HEK293T (cell line): ENCODE measurements around the gene HSPA1A.
"Not testable (repeated sequence)": the region's sequence is repeated elsewhere in the genome, so short reads cannot be mapped to it uniquely, and the experiment has no call there.

Experiments used
- CTCF ChIA-PET: fragments of 350-600 bp; formaldehyde crosslinking; extraction: SDS; loops from one replicate; lab custom pipeline; 2021; ENCODE audit warnings: antibody characterized with exemption, inconsistent platforms; lab: Yijun Ruan, JAX
- POLR2A ChIA-PET: fragments of 350-600 bp; formaldehyde crosslinking; extraction: SDS; loops from one replicate; lab custom pipeline; 2020; ENCODE audit warnings: antibody characterized with exemption, inconsistent platforms; lab: Yijun Ruan, JAX
- DNase-seq: peaks from one replicate; pipeline ENCODE4 v3.0.0; 2012; ENCODE audit warnings: mixed read lengths; ENCODE audit errors: extremely low spot score
- ARNT ChIP-seq: fragments of 450-650 bp; IDR thresholded peaks from 2 replicates; pipeline ENCODE4 v1.6.1; 2017; ENCODE audit warnings: mild to moderate bottlenecking
- BHLHE40 ChIP-seq: fragments of 450-650 bp; IDR thresholded peaks from 2 replicates; pipeline ENCODE4 v1.6.1; 2016; ENCODE audit warnings: mild to moderate bottlenecking, moderate library complexity, borderline replicate concordance
- CTBP1 ChIP-seq: fragments of 450-650 bp; IDR thresholded peaks from 2 replicates; pipeline ENCODE4 v1.6.1; 2016; ENCODE audit warnings: borderline replicate concordance
- ELF4 ChIP-seq: fragments of 450-650 bp; IDR thresholded peaks from 2 replicates; pipeline ENCODE4 v1.6.1; 2017; ENCODE audit warnings: antibody characterized with exemption
- FOXA1 ChIP-seq: fragments of 450-650 bp; IDR thresholded peaks from 2 replicates; pipeline ENCODE4 v1.6.1; 2016; ENCODE audit warnings: mild to moderate bottlenecking
- FOXK2 ChIP-seq: fragments of 450-650 bp; IDR thresholded peaks from 2 replicates; pipeline ENCODE4 v1.6.1; 2016; ENCODE audit warnings: mild to moderate bottlenecking
- FOXM1 ChIP-seq: fragments of 450-650 bp; IDR thresholded peaks from 2 replicates; pipeline ENCODE4 v1.6.1; 2017; ENCODE audit warnings: mild to moderate bottlenecking, borderline replicate concordance
- HDGF ChIP-seq: fragments of 450-650 bp; IDR thresholded peaks from 2 replicates; pipeline ENCODE4 v1.6.1; 2017; ENCODE audit warnings: antibody characterized with exemption, borderline replicate concordance
- L3MBTL2 ChIP-seq: fragments of 450-650 bp; conservative IDR thresholded peaks from 2 replicates; pipeline ENCODE4 v1.6.1; 2016; ENCODE audit warnings: mild to moderate bottlenecking
- LEF1 ChIP-seq: fragments of 450-650 bp; IDR thresholded peaks from 2 replicates; pipeline ENCODE4 v1.6.1; 2017; ENCODE audit warnings: mild to moderate bottlenecking, borderline replicate concordance
- NFRKB ChIP-seq: fragments of 450-650 bp; IDR thresholded peaks from 2 replicates; pipeline ENCODE4 v1.6.1; 2016; ENCODE audit warnings: mild to moderate bottlenecking, moderate library complexity
- PKNOX1 ChIP-seq: fragments of 450-650 bp; IDR thresholded peaks from 2 replicates; pipeline ENCODE4 v1.6.1; 2016
- SP1 ChIP-seq: fragments of 450-650 bp; IDR thresholded peaks from 2 replicates; pipeline ENCODE4 v1.6.1; 2017
- SUZ12 ChIP-seq: fragments of 450-650 bp; IDR thresholded peaks from 2 replicates; pipeline ENCODE4 v1.6.1; 2016; ENCODE audit warnings: mild to moderate bottlenecking
- TARDBP ChIP-seq: fragments of 450-650 bp; IDR thresholded peaks from 2 replicates; pipeline ENCODE4 v1.6.1; 2016
- ZNF384 ChIP-seq: fragments of 450-650 bp; IDR thresholded peaks from 2 replicates; pipeline ENCODE4 v1.6.1; 2016

Gene HSPA1A

GRCh38 chr6:31834367-31835250, 19.3 kb downstream of the HSPA1A start:
- CTCF ChIA-PET, result interaction anchor here (1.0 kb wide), 1 partner anchor 44 kb away, joined by 4 read pairs; no protein-coding TSS in a partner anchor
- TF ChIP-seq PKNOX1, result no peak; the same call in 1 of the 2 replicates
- TF ChIP-seq L3MBTL2, result peak; percentile 78
- no peak for TF ChIP-seq FOXA1
- no peak for TF ChIP-seq HDGF
- no peak for TF ChIP-seq ARNT
- peak; percentile 91 for TF ChIP-seq ELF4
- POLR2A ChIA-PET, result interaction anchor here (0.9 to 12.0 kb wide), 10 partner anchors 8 to 174 kb away, joined by 3 to 104 read pairs (median 10); partner anchors contain the start of genes C6orf47, HSPA1A, HSPA1B and HSPA1L
- peak; percentile 85 for DNase-seq

GRCh38 chr6:31836047-31836473, 20.7 kb downstream of the HSPA1A start:
- ChIA-PET CTCF (interaction anchor here (0.7 kb wide), 1 partner anchor 58 kb away, joined by 6 read pairs; no protein-coding TSS in a partner anchor), POLR2A (interaction anchor here (0.9 to 12.0 kb wide), 10 partner anchors 8 to 175 kb away, joined by 3 to 104 read pairs (median 6); partner anchors contain the start of genes ABHD16A, C6orf47, HSPA1A and HSPA1B)
- TF ChIP-seq FOXK2, result no peak
- no peak for DNase-seq

GRCh38 chr6:31836474-31837368, 21.4 kb downstream of the HSPA1A start:
- DNase-seq, result no peak
- ChIA-PET CTCF (interaction anchor here (0.8 kb wide), 1 partner anchor 10 kb away, joined by 3 read pairs; no protein-coding TSS in a partner anchor), POLR2A (interaction anchor here (0.7 to 12.0 kb wide), 11 partner anchors 7 to 176 kb away, joined by 3 to 104 read pairs (median 5); partner anchors contain the start of genes ABHD16A, C6orf47, HSPA1A and HSPA1B)
- TF ChIP-seq ZNF384 (no peak), HDGF (no peak)

- ChIA-PET CTCF (interaction anchor here (0.8 kb wide), 1 partner anchor 11 kb away, joined by 3 read pairs; no protein-coding TSS in a partner anchor), POLR2A (interaction anchor here (0.7 to 12.0 kb wide), 9 partner anchors 10 to 177 kb away, joined by 3 to 104 read pairs (median 5); partner anchors contain the start of genes C6orf47, HSPA1A, HSPA1B and HSPA1L)
- DNase-seq, result no peak
- TF ChIP-seq CTBP1 (no peak), ARNT (no peak), TARDBP (no peak), FOXM1 (no peak), HDGF (no peak), FOXK2 (no peak), LEF1 (no peak), SUZ12 (no peak), ZNF384 (no peak), L3MBTL2 (no peak), PKNOX1 (no peak), FOXA1 (no peak), NFRKB (no peak), SP1 (no peak), BHLHE40 (no peak), ELF4 (no peak)
These were observed 22.2 kb downstream of the HSPA1A start for GRCh38 chr6:31837369-31838113.

GRCh38 chr6:31838114-31838553, 22.8 kb downstream of the HSPA1A start:
- POLR2A ChIA-PET, result interaction anchor here (0.9 to 12.0 kb wide), 4 partner anchors 9 to 28 kb away, joined by 4 to 104 read pairs (median 16); partner anchors contain the start of genes HSPA1A, HSPA1B, HSPA1L and NEU1
- CTCF ChIA-PET, DNase-seq: not testable (repeated sequence)

GRCh38 chr6:31838968-31839367, 23.6 kb downstream of the HSPA1A start:
- ChIA-PET CTCF (interaction anchor here (0.8 to 1.0 kb wide), 2 partner anchors 84 to 114 kb away, joined by 3 to 5 read pairs; no protein-coding TSS in a partner anchor), POLR2A (interaction anchor here (0.9 to 12.0 kb wide), 5 partner anchors 8 to 34 kb away, joined by 4 to 104 read pairs (median 5); partner anchors contain the start of genes HSPA1A, HSPA1L, LSM2 and NEU1)
- no peak for DNase-seq
- TF ChIP-seq PKNOX1, result no peak
- TF ChIP-seq L3MBTL2, result no peak
- no peak for TF ChIP-seq FOXK2

GRCh38 chr6:31839779-31840126, 24.4 kb downstream of the HSPA1A start:
- CTCF ChIA-PET, result interaction anchor here (1.0 kb wide), 1 partner anchor 84 kb away, joined by 3 read pairs; no protein-coding TSS in a partner anchor
- POLR2A ChIA-PET, result interaction anchor here (0.6 to 12.0 kb wide), 7 partner anchors 13 to 33 kb away, joined by 3 to 104 read pairs (median 4); partner anchors contain the start of genes HSPA1A, HSPA1B, HSPA1L and LSM2
- DNase-seq, result not testable (repeated sequence)
